Esophagus muscularis mucosa (tissue), 3 donors: ENCODE measurements around the gene RCBTB1.

Experiments
- POLR2A ChIP-seq: fragments of 450-650 bp; IDR thresholded peaks from one replicate; pipeline ENCODE4 v1.6.1; 2017; ENCODE audit warnings: antibody characterized with exemption, moderate library complexity, mild to moderate bottlenecking, low read depth
- TF ChIP-seq, protein P1 (sequence below), 3 experiments: fragments of 200-600 bp in 2 of 3; fragments of 450-650 bp in 1 of 3; sonication (generic) in 2 of 3; IDR thresholded peaks; one replicate each; pipeline ENCODE4 v1.5.1; 2017 to 2019; ENCODE audit warnings: antibody characterized with exemption in 3 of 3, mild to moderate bottlenecking in 2 of 3, moderate library complexity in 1 of 3

DNA sequence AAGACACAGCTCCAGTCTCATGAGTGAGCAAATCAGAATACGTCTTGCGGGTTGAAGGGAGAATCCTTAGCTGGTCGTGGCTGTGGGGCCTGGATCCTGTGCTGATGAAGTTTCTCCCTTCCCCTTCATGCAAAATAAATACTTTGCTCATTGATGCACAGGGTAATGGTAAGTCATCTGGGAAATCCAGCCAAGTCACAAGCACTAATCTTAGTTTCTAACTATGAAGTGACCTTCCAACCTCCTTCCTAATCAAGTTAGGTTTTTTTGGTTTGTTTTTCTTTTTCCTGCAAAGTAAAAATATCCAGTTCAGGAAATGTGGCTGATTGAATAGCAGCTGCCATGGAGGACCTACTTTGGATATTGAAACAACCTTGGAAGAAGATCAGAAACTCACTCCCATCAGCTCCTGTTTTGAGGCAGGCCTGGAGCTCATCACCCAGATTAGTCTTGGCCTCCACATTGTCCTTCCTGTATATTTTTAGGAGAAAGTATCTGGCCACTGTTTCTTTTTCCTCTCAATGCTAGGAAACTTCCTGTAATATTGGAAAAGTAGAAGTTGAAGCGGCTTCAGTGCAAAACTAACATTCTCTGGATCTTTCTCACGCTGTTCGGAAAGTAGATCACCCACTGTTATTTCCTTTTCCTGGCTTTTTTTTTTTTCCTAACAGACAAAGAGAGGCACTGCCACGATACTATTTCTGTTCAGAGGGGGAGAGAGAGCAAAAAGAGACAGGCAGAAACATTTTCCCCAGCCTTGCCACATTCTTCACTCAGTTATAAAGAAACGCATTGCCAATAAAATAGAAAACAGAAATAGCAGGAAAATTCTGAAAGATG, 30.7 kb upstream of the RCBTB1 start:
- TF ChIP-seq POLR2A = no peak
- TF ChIP-seq, protein P1, sequence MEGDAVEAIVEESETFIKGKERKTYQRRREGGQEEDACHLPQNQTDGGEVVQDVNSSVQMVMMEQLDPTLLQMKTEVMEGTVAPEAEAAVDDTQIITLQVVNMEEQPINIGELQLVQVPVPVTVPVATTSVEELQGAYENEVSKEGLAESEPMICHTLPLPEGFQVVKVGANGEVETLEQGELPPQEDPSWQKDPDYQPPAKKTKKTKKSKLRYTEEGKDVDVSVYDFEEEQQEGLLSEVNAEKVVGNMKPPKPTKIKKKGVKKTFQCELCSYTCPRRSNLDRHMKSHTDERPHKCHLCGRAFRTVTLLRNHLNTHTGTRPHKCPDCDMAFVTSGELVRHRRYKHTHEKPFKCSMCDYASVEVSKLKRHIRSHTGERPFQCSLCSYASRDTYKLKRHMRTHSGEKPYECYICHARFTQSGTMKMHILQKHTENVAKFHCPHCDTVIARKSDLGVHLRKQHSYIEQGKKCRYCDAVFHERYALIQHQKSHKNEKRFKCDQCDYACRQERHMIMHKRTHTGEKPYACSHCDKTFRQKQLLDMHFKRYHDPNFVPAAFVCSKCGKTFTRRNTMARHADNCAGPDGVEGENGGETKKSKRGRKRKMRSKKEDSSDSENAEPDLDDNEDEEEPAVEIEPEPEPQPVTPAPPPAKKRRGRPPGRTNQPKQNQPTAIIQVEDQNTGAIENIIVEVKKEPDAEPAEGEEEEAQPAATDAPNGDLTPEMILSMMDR (IDR thresholded peaks at IDR 0.05) = no peak
